HPDE6-E6E7 (cell line): ENCODE data around the gene VWA1.
A peak's percentile ranks its signal among the peaks of the same experiment; 100 is the strongest.
"Not testable (repeated sequence)": the region's sequence is repeated elsewhere in the genome, so short reads cannot be mapped to it uniquely, and the experiment has no call there.

Source experiments
- DNase-seq: peaks from one replicate; pipeline ENCODE4 v3.0.0; 2011; ENCODE audit warnings: missing footprints; ENCODE audit errors: extremely low spot score

The VWA1 gene

DNA sequence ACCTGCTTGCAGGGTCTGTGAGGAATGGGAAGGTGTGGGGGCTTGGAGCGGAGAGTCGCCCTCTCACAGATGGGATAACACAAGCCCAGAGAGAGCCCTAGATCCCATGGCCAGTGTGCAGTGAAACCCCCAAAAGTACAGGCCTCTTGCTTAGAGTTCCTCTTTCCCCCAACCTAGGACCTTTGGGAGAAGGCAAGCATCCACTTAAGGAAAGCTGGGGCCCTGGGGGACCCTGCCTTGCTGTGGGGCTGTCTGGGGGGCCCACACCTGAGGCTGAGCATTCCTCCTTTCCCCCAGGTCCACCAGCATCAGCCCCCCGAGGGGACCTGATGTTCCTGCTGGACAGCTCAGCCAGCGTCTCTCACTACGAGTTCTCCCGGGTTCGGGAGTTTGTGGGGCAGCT is 1.1 kb downstream of the VWA1 start:
- no peak for DNase-seq

DNA sequence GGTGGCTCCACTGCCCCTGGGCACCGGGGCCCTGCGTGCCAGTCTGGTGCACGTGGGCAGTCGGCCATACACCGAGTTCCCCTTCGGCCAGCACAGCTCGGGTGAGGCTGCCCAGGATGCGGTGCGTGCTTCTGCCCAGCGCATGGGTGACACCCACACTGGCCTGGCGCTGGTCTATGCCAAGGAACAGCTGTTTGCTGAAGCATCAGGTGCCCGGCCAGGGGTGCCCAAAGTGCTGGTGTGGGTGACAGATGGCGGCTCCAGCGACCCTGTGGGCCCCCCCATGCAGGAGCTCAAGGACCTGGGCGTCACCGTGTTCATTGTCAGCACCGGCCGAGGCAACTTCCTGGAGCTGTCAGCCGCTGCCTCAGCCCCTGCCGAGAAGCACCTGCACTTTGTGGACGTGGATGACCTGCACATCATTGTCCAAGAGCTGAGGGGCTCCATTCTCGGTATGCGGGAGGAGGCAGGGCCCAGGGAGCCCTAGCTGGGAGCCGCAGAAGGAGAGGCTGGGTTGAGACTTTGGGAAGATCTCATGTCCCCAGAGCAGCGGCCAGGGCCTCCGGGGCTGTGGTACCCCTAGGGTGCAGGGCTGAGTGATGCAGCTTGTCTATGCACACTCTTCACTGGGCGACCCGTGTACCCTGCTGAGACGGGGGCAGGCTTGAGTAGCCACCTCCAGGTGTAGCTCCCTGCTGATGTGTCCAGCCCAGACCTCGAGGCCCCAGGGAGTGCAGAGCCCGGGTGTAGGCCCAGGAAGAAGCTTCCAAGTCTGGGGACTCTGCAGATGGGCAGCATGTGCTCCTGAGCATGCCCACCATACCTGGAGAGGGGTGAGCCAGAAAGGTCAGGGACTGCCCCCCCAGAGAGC is 1.8 kb downstream of the VWA1 start:
- no peak for DNase-seq

DNA sequence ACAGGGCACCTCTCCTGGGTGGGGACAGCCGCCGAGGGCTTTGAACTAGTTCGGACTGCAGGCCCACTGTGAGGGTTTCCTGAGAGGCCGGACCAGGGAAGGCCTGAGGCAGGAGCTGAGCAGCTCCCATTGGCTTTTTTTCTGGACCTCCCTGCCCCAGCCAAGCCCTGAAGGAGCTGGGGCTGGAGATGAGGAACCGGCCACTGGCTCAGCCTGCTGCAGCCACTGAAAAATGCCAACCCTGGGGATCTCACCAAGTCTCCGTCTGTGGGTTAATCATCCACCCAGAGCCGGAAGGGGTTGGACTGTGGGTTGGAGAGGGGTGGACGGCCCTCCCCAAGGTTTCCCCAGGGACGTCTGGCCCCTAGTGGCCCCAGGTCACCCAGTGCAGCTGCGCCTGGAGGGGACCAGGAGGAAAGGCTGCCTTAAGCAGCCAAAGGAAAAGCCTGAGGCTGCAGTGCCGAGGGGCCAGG is 2.5 kb downstream of the VWA1 start:
- DNase-seq = no peak

DNA sequence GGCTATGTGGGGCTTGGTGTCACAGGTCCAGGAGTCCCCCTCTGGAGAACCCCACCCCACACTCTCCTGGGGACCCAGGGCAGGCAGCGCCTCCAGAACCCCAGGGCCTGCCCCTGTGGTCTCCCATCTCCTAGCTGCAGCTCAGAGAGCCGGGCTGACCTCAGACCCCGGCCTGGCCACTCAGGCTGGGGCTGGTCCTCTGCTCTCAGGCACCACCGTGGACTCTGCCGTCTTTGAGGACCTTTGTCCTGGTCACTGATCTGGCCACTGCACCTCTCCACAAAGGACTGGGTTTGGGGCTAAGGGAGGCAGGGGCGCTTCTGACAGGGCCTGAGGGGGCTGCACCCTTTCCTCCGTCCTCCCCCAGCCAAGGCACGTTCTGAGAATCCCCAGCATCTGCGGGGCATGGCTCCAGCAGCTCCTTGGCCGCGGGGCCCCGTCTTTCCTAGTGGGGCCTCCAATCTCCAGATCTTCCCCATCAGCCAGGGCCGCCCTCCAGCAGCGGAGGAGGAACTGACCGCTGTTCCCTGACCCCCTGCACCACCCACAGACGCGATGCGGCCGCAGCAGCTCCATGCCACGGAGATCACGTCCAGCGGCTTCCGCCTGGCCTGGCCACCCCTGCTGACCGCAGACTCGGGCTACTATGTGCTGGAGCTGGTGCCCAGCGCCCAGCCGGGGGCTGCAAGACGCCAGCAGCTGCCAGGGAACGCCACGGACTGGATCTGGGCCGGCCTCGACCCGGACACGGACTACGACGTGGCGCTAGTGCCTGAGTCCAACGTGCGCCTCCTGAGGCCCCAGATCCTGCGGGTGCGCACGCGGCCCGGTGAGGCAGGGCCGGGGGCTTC is 3.3 kb downstream of the VWA1 start:
- no peak for DNase-seq

DNA sequence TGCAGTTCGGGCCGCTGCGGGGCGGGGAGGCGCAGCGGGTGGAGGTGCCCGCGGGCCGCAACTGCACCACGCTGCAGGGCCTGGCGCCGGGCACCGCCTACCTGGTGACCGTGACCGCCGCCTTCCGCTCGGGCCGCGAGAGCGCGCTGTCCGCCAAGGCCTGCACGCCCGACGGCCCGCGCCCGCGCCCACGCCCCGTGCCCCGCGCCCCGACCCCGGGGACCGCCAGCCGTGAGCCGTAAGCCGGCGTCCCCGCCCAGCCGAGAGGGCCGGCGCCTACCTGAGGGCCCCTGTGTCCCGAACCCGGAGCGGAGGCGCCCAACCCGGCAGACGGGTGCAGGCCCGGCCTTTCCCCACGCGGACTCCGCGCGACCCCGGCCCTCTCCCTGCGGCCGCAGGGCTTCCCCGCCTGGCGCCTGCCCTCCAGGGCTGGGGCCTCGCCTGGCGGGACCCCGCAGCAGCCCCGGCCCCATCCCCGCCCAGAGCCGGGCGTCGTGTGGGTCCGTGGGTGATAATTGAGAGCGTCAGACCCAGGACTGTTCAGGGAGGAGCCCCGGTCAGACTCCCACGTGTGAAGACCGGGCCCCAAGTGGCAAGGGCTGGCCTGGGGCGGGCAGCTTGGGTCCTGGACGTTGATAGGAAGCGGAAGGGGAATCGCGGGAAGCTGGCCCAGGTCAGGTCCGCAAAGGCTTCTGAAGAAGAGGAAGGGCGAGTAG is 4.2 kb downstream of the VWA1 start:
- no peak for DNase-seq

DNA sequence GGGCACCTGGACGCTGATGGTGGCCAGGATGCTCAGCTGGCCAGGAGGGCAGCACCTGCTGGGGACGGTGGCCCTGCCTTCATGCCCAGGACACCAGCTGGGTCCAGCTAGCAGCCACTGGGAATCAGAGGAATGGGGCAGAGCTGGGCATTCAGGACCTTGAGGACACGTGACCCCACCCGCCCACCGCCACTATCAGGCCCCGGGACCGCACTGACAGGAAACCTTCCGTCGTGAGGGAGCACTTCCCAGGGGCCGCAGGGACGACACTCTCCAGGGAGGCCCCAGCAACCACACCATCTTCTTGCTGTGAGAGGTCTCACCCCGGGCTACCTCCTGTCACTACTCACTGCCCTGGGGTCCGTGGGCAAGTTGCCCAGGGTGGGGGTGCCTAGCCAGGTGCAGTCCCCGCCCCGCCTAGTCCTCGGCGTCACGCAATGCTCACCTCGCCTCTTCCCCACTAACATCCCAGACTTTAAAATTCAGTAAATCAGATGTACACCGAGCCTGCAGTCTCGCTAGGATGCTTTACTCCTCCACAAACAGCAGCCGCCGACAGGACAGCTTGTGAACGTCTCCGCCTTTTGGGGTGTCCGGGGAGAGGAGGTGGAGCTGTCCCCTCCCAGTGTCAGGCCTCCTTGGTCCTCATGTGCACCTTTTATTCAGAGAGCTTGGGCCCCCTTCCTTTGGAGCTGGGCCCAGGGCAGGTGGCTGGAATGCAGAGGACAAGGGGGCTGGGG is 4.9 kb downstream of the VWA1 start:
- DNase-seq = no peak

DNA sequence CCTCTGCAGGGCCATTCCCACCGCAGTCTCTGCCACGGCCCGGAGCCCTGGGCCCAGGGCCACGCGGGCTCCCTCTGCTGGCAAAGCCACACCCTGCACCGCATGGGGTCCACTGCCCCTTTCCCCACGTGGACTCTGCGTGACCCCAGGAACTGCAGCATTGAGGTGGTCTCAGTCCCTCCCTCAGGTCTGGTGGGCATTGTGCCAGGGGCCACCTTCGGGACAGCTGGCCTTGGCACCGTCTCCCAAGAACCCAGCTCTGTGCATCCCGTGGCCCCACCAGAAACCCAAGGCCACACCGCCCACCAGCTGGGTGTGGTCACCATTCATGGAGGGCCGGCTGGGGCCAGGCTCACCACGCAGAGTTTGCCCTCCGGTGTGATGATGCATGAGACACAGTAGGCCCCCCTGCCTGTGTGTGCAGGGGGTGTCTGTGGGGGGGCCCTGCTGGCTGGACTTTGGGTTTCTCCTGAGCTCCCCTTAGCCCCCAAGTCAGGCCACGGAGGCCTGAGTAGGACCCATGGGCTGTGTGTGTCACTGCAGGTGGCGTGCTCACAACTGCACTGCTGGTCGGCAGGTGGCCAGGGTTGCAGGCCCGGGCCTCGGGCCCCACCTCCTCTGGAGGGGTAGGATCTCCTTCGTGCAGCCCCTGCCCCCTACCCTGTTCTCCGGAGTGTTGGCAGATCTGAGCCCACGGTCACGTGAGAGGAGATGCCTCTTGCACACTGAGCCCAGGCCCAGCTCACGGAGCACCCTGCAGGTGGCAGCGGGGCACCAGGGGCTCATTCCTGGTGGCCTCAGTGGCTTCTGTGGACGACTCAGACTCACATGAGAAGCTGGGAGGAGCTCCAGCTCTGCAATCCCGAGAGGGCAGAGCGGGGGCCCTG is 5.8 kb downstream of the VWA1 start:
- peak; percentile 78 for DNase-seq

DNA sequence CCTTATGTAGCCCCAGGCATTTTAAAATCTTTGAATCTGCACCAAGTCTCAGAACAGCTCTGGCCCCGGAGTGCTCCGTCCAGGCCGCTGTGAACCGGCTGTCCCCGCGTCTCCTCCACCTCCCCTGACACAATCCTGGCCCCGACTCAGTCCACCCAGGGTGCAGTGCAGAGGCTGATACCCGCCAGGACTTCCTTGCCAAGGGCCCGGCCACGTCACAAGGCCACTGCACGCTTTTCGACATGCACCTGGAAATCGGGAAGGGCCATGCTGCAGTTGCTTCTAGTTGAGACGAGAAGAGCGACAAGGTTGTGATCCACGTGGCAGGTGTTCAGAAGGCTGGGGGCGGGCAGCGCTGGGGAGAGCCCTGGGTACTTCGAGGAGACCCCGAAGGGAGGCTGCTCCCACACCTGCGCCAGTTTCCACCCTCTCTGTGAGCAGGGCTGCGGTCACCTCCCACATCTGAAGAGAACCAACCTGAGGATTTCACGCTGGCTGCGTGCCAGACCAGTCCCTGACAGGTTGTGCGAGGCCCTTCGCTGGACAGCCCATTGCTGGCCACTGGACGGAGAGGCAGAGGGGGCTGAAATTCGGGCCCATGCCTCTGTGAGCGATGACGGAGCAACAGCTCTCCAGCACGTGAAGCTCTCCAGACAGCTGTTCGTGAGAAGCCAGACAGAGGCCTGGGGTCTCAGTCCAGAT is 6.7 kb downstream of the VWA1 start:
- no peak for DNase-seq

DNA sequence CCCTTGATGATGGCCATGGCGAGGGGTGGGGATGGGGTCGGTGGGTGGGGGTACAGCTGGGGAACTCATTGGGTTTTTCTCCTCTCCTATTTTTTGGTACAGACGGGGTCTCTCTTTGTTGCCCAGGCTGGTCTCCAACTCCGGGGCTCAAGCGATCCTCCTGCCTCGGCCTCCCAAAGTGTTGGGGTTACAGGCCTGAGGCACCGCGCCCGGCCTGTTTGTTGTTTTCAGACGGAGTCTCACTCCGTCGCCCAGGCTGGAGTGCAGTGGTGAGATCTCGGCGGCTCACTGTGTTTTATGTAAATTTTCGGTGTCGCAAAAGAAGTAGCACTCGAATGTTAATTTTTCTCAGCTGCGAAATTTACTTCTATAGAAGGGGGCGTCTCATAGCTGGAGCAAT is 11.1 kb downstream of the VWA1 start:
- DNase-seq = not testable (repeated sequence)

DNA sequence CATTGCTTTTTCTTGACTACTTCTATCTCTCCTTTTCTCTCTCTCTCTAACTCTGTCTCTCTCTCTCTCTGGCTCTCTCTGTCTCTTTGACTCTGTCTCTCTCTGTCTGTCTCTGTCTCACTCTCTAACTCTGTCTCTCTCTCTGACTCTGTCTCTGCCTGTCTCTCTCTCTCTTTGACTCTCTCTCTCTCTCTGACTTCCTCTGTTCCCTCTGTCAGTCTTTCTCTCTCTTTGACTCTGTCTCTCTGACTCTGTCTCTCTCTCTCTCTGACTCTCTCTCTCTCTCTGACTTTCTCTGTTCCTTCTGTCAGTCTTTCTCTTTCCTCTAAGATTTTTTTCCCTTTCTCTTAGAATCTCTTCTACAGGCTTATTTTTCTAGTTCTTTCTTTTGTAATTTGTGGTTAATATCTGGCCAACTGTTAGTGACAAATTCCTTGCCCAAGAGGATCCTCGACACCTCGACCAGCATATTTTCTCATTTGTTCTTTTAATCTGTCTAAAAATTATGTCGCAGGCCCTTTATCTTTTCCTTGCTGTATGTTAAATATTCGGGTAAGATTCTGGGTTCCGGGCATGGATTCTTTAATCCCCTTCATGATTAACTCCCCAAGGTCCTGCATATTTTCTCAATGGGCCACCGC is 13.7 kb downstream of the VWA1 start, which contains the start of gene ATAD3C:
ATAD3C (plus strand) TSS at position 591 of the 641 bp plus-strand sequence. CDS start 995 bp downstream, outside the sequence.
- no peak for DNase-seq

DNA sequence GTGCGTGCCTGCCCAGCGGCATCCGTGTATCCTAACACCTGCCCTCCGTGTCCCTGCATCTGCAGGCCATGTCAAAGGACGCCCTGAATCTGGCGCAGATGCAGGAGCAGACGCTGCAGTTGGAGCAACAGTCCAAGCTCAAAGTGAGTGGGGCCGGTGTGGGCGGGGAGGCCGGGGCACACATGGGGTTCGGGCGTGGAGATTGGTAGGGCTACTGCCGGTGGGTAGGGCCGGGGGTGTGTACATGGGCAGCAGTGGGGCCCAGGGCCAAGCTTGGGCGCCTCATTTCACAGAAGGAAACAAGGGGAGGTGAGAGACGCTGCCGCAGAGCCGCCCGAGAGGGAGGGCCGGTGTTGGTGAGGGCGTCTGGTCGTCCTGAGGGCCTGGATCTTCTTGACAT is 15.1 kb downstream of the VWA1 start:
- DNase-seq = not testable (repeated sequence)

DNA sequence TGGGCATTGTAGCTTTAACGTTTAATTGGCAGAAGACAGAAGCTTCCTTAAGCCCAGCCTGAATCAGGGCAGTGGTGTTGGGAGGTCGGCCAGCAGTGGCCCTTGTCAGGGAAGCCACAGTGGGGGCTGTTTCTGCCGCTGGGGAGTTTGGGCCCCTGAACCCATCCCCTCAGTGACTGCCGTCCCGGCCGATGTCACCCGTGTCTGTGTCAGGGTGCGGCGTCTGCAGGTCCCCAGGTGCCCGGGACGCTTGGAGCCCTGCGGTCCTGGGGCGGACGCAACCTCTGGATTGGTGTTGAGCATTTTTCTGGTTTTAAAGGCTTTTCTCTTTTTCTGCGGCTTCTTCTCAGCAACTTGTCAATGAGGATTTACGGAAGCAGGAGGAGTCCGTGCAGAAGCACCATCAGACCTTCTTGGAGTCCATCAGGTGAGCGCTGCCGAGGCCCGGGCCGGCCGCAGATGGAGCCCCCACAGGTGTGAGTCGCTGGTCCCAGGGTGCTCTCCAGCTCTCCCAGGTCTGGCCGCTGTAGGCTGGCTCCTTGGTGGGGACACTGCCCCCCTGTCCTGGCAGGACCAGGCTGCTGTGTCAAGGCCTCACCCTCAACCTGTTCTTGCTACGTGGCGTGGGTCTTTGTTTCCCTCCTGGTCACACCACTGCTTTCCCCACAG is 16.3 kb downstream of the VWA1 start:
- no peak for DNase-seq

DNA sequence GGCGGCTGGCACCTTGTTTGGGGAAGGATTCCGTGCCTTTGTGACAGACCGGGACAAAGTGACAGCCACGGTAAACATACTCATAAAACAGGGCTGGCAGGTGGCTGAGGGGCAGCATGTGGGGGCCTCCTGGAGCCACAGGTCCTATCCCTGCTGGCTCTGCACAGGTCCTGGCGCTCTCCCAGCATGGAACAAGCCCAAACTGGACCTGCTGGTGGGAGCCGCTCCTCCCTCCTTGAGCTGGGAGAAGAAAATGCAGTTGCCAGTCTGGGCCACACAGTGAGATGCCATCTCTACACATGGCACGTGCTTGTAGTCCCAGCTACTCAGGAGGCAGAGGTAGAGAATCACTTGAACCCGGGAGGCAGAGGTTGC is 16.9 kb downstream of the VWA1 start:
- DNase-seq = not testable (repeated sequence)

DNA sequence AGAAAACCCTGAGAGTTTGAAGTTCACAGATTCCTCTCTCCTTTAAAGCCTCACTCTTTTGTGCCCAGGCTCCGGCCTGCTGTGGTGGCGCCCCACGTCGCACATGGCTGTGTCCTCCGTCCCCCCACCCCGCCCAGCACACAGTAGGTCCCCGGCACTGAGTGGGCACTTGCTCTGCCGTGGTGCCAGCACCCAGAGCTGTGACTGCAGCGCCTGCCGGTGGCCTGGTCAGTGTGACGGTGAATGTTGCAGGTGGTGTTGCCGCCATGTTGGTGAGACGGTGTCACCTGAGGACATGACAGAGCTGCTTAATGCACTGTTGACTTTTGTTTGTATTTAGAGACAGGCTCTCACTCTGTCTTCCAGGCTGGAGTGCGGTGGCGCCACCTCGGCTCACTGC is 17.4 kb downstream of the VWA1 start:
- no peak for DNase-seq

DNA sequence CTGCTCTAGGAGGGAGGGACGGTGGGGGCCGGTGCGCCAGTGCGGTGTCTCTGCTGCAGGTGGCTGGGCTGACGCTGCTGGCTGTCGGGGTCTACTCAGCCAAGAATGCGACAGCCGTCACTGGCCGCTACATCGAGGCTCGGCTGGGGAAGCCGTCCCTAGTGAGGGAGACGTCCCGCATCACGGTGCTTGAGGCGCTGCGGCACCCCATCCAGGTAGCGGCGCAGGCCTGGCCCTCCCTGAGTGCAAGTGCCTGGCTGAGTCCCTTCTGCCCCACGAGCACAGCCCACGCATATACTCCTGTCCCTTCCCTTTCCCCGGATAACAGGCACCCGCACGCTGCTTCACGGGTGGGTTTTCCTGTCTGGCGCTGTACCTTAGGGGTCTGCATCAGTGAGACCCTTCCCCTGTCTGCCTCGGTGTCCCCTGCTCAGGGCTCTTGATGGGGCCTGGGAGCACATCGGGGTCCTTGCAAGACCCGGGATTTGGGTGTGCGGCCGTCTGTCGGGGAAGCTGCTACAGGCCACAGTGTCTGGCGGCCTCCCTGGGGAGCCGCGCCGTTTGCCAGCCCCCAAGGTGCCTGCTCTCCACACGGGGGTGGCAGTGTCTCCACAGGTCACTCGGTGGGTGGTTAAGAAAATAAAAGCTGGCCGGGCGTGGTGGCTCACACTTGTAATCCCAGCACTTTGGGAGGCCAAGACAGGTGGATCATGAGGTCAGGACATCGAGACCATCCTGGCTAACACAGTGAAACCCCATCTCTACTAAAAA is 19.0 kb downstream of the VWA1 start:
- not testable (repeated sequence) for DNase-seq

DNA sequence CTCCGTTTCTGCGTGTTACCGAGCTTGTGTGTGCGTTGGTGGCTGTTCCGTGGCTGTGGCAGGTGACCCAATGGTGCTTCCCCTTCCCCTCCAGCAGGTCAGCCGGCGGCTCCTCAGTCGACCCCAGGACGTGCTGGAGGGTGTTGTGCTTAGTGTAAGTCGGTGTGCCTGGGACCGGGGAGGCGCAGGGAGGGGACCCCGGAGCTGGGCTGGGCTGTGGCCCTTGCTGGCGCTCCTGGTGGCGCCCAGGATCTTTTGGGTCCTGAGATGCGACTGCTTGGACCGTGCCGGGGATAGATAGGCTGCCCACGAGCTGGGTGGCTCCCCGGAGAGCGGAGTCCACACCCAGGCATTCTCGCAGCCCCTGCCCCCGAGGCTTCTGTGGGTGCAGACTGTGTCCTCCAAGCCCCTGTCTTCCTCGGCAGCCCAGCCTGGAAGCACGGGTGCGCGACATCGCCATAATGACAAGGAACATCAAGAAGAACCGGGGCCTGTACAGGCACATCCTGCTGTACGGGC is 19.9 kb downstream of the VWA1 start:
- DNase-seq = no peak

DNA sequence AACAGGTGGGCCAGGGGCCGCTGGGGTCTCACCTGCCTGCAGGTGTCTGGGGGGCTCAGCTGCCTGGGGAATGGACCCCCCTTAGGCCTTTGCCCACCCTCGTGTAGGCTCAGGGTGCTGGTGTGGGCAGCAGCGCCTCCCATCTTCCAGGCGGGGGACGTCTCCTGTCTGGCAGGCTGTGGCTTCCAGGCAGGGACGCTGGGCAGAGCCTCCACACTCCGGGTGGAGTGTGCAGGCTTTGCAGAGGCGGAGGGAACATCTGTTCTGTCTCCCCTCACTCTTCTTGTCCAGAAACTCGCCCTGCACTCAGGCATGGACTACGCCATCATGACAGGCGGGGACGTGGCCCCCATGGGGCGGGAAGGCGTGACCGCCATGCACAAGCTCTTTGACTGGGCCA is 20.4 kb downstream of the VWA1 start:
- DNase-seq = not testable (repeated sequence)
